Ishikawa (cell line): ENCODE measurements around the gene CLRN3.

Experiments used
- CEBPB ChIP-seq: IDR thresholded peaks from 2 replicates; pipeline ENCODE4 v1.6.1; 2012
- CREB1 ChIP-seq: IDR thresholded peaks from 2 replicates; pipeline ENCODE4 v1.6.1; 2012; ENCODE audit warnings: low read depth
- EGR1 ChIP-seq: IDR thresholded peaks from 2 replicates; pipeline ENCODE4 v1.6.1; 2012
- EP300 ChIP-seq: IDR thresholded peaks from 2 replicates; pipeline ENCODE4 v1.6.1; 2012; ENCODE audit warnings: borderline replicate concordance
- FOXM1 ChIP-seq: IDR thresholded peaks from 2 replicates; pipeline ENCODE4 v1.6.1; 2012; ENCODE audit warnings: low read depth, borderline replicate concordance
- MAX ChIP-seq: IDR thresholded peaks from 2 replicates; pipeline ENCODE4 v1.6.1; 2012
- NFIC ChIP-seq: IDR thresholded peaks from 2 replicates; pipeline ENCODE4 v1.6.1; 2012
- REST ChIP-seq: IDR thresholded peaks from 2 replicates; pipeline ENCODE4 v1.6.1; 2012; ENCODE audit warnings: low read depth, mild to moderate bottlenecking
- TAF1 ChIP-seq: IDR thresholded peaks from 2 replicates; pipeline ENCODE4 v1.6.1; 2012; ENCODE audit warnings: low read depth, mild to moderate bottlenecking
- TCF12 ChIP-seq: IDR thresholded peaks from 2 replicates; pipeline ENCODE4 v1.6.1; 2012; ENCODE audit warnings: low read depth
- USF1 ChIP-seq: IDR thresholded peaks from 2 replicates; pipeline ENCODE4 v1.6.1; 2012
- ZBTB7A ChIP-seq: IDR thresholded peaks from 2 replicates; pipeline ENCODE4 v1.6.1; 2012; ENCODE audit warnings: low read depth

GRCh38 chr10:127921753-127922145 lies 29.0 kb upstream of the CLRN3 start:
- TF ChIP-seq EGR1 (no peak), MAX (no peak), EP300 (no peak), TAF1 (no peak), TCF12 (no peak), ZBTB7A (no peak), REST (no peak), NFIC (no peak), CREB1 (no peak), CEBPB (no peak), USF1 (no peak), FOXM1 (no peak)
